HepG2 (cell line): ENCODE results near the gene APLP1.

Experiments
- ATF6 ChIP-seq: sonication (generic); formaldehyde crosslinking; conservative IDR thresholded peaks from 2 replicates; pipeline ENCODE4 v1.4.0; 2020; ENCODE audit warnings: missing genetic modification reagents
- PRDM10 ChIP-seq: sonication (generic); formaldehyde crosslinking; IDR thresholded peaks from 2 replicates; pipeline ENCODE4 v1.4.0; 2020; ENCODE audit warnings: low read depth, missing genetic modification reagents
- SMARCE1 ChIP-seq: fragments of 450-650 bp; IDR thresholded peaks from 2 replicates; pipeline ENCODE4 v1.6.1; 2017; ENCODE audit warnings: borderline replicate concordance
- ZNF292 ChIP-seq: sonication (generic); formaldehyde crosslinking; IDR thresholded peaks from 2 replicates; pipeline ENCODE4 v1.8.1; 2022; ENCODE audit warnings: mild to moderate bottlenecking, low read depth, missing genetic modification reagents, borderline replicate concordance
- ZNF609 ChIP-seq: sonication (generic); formaldehyde crosslinking; IDR thresholded peaks from 2 replicates; pipeline ENCODE4 v1.4.0; 2020; ENCODE audit warnings: mild to moderate bottlenecking, missing genetic modification reagents, borderline replicate concordance
- ZNF720 ChIP-seq: sonication (generic); formaldehyde crosslinking; IDR thresholded peaks from 2 replicates; pipeline ENCODE4 v1.4.0; 2020; ENCODE audit warnings: missing genetic modification reagents

DNA sequence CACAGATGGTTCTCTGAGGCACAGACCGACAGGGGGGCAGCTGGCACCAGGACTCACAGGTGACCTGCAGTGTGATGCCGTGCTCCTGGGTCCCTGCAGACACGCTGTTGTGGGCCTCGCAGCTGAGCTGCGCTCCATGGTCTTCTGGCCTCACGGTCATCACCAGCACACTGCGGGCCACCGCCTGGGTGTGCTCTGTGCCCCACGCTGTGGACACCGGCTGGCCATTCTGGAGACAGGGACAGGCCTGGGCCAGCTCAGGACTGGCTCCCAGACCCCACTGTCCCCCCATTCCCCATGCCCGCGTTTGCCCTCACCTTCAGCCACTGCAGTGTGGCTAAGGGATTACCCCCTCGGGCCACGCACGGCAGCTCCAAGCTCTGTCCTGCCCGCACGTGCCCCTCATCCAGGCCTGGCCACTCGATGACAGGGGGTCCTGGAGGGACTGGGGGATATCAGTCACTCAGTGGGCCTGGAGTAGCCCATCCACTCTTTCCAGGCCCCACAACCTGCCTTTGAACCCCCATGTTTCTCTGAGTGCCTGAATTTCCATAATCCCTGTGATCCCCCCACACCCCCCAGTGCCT, 19.4 kb upstream of the APLP1 start:
- TF ChIP-seq ATF6 (no peak), PRDM10 (CRISPR knock-in tag) (no peak), SMARCE1 (no peak), ZNF720 (CRISPR knock-in tag) (no peak), ZNF292 (no peak), ZNF609 (no peak)
